Upper lobe of left lung (tissue), 6 donors: ENCODE measurements around the gene TRAPPC11. TPM values are rescaled to one million over a fixed set of nuclear protein-coding genes. Genes with fewer than 3 reads are reported as not detected.
"Not testable (repeated sequence)": the region's sequence is repeated elsewhere in the genome, so short reads cannot be mapped to it uniquely, and the experiment has no call there.

ENCODE experiments used
- ATAC-seq, 2 donors: fragments of 200-7000 bp; cut with Tn5 transposase; one replicate each; pipeline ENCODE4 v1.9.1; 2022; ENCODE audit warnings: mild to moderate bottlenecking in 2 of 2, moderate library complexity in 2 of 2; ENCODE audit not compliant: low FRiP score in 2 of 2
- DNase-seq, 2 donors: peaks; one replicate each; pipeline ENCODE4 v3.0.0-alpha.2; 2019 to 2020
- H3K27ac ChIP-seq, 4 donors: fragments of 200-600 bp; sonication (generic); one replicate each; pipeline ENCODE4 v1.5.1; 2016 to 2019
- H3K27me3 ChIP-seq, 4 donors: fragments of 200-600 bp; sonication (generic); one replicate each; pipeline ENCODE4 v1.5.1; 2017 to 2019
- H3K36me3 ChIP-seq, 4 donors: fragments of 200-600 bp; sonication (generic); one replicate each; pipeline ENCODE4 v1.5.1; 2016 to 2019
- H3K4me1 ChIP-seq, 4 donors: fragments of 200-600 bp; sonication (generic); one replicate each; pipeline ENCODE4 v1.5.1; 2018 to 2019
- H3K4me3 ChIP-seq, 4 donors: fragments of 200-600 bp; sonication (generic); one replicate each; pipeline ENCODE4 v1.5.1; 2017 to 2019; ENCODE audit warnings: mild to moderate bottlenecking in 2 of 4, moderate library complexity in 1 of 4
- H3K9me3 ChIP-seq, 4 donors: fragments of 200-600 bp; sonication (generic); one replicate each; pipeline ENCODE4 v1.5.1; 2018 to 2019
- CTCF ChIP-seq, 6 experiments: fragments of 450-650 bp in 4 of 6; fragments of 200-600 bp in 2 of 6; sonication (generic) in 2 of 6; IDR thresholded peaks; one replicate each; pipeline ENCODE4 v1.5.1; 2016 to 2019; ENCODE audit warnings: antibody characterized with exemption in 6 of 6
- EP300 ChIP-seq, 4 donors: sonication (generic); formaldehyde crosslinking; IDR thresholded peaks; one replicate each; pipeline ENCODE4 v1.5.1; 2017; ENCODE audit warnings: antibody characterized with exemption in 4 of 4, control low read depth in 2 of 4
- POLR2A ChIP-seq, 4 donors: fragments of 450-650 bp; IDR thresholded peaks; one replicate each; pipeline ENCODE4 v1.5.1; 2016 to 2017; ENCODE audit warnings: antibody characterized with exemption in 4 of 4, mild to moderate bottlenecking in 2 of 4
- POLR2AphosphoS5 ChIP-seq, 2 donors: sonication (generic); formaldehyde crosslinking; IDR thresholded peaks; one replicate each; pipeline ENCODE4 v1.5.1; 2017; ENCODE audit warnings: antibody characterized with exemption in 2 of 2
- WGBS, 2 donors: methylation state at CpG; one replicate each; pipeline ENCODE4 v1.1.5; 2017 to 2018; 5-methylcytosine and 5-hydroxymethylcytosine counted together
- total RNA-seq, 6 donors: library from RNA; depleted of rRNA in 4 of 6; stranded (reverse); fragments of >200 nt in 4 of 6; gene quantifications; one replicate each; pipeline versions ENCODE4 v1.1.0 to v1.2.1, GENCODE V29; 2016 to 2021
- donor health status: DM: no; HTN: no; CAD: no; lungs with moderate emphysema.
- donor health status: DM: no; HTN: yes; CAD: no; lungs with severe emphysema.

Gene TRAPPC11
- total RNA-seq, 6 donors from 2014 or later: 33.0 to 73.3 (median 39.1) TPM

- 48 to 60% methylated on average over 1 of the region's 1 CpG for WGBS, 2 donors
These were observed 37.2 kb upstream of the TRAPPC11 start for GRCh38 chr4:183621875-183622274.

GRCh38 chr4:183624548-183624947 is 34.5 kb upstream of the TRAPPC11 start:
- Histone ChIP-seq H3K4me3 (no peak overlapping the region), H3K4me1 (peaks cover 0 to 4% (median 2%) of the 10 kb centered on the region in 4 donors), H3K36me3 (no peaks in the 10 kb centered on the region), H3K27me3 (no peaks in the 10 kb centered on the region), H3K27ac (no peak overlapping the region), H3K9me3 (no peaks in the 10 kb centered on the region)
- TF ChIP-seq POLR2AphosphoS5 (IDR thresholded peaks at IDR 0.05) (no peak), POLR2A (IDR thresholded peaks at IDR 0.05) (no peak), CTCF (IDR thresholded peaks at IDR 0.05) (no peak), EP300 (IDR thresholded peaks at IDR 0.05) (no peak)
- no peak for DNase-seq
- 86 to 98% methylated on average over 6 of the region's 6 CpGs for WGBS, 2 donors
- ATAC-seq: peak in 1 of 2 donors; percentile 58

More at GRCh38 chr4:183621875-183622274, 37.2 kb upstream of the TRAPPC11 start:
- Histone ChIP-seq H3K4me3 (no peak overlapping the region), H3K27ac (no peak overlapping the region), H3K27me3 (no peaks in the 10 kb centered on the region), H3K36me3 (no peaks in the 10 kb centered on the region), H3K9me3 (no peaks in the 10 kb centered on the region), H3K4me1 (peaks cover 0 to 4% (median 2%) of the 10 kb centered on the region in 4 donors)
- no peak for DNase-seq
- peak in 1 of 2 donors; percentile 68 for ATAC-seq
- TF ChIP-seq POLR2AphosphoS5 (IDR thresholded peaks at IDR 0.05): no peak
- TF ChIP-seq EP300 (IDR thresholded peaks at IDR 0.05): no peak
- no peak for TF ChIP-seq POLR2A (IDR thresholded peaks at IDR 0.05)
- no peak for TF ChIP-seq CTCF (IDR thresholded peaks at IDR 0.05)

DNA sequence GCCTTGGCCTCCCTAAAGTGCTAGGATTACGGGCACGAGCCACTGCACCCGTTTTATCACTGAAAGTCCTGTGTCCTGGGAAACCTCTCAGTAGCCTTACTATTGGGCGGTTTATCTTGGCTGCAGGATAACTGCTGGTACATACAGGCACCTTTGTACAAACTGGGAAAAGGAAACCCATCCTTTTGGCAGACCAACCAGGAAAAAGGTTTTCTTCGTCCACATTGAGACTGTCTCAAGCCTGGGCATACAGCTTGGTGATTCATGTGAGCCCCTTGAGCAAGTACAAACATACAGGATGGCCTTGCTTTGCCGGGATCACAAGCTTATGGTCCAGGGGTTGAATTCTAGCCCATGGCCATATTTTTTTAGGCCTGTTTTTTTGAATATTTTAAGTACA is 32.9 kb upstream of the TRAPPC11 start:
- H3K36me3 ChIP-seq: no peaks in the 10 kb centered on the region
- DNase-seq (no peak), ATAC-seq (no peak)
- H3K4me1 ChIP-seq: peaks cover 0 to 4% (median 2%) of the 10 kb centered on the region in 4 donors
- 84 to 93% methylated on average over 6 of the region's 6 CpGs for WGBS, 2 donors
- no peak overlapping the region for H3K27ac ChIP-seq
- no peak overlapping the region for H3K4me3 ChIP-seq
- TF ChIP-seq EP300 (IDR thresholded peaks at IDR 0.05): no peak
- TF ChIP-seq POLR2A (IDR thresholded peaks at IDR 0.05): no peak
- TF ChIP-seq CTCF (IDR thresholded peaks at IDR 0.05): no peak
- no peak for TF ChIP-seq POLR2AphosphoS5 (IDR thresholded peaks at IDR 0.05)
- H3K27me3 ChIP-seq: no peaks in the 10 kb centered on the region
- no peaks in the 10 kb centered on the region for H3K9me3 ChIP-seq

DNA sequence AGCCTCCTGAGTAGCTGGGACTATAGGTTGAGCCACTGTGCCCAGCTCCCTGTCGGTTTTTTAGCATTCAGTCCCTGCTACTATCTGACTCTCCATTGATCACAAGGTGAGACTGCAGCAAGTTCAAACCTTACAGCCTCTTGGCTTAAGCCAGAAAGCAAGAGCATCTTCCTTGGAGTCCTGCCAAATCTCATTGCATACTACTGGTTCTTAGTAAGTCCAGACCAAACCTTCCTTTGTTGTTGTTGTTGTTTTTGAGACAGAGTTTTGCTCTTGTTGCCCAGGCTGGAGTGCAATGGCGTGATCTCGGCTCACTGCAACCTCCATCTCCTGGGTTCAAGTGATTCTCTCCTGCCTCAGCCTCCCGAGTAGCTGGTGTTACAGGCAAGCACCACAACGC is 31.8 kb upstream of the TRAPPC11 start:
- H3K36me3 ChIP-seq, H3K4me1 ChIP-seq, H3K27me3 ChIP-seq, DNase-seq, ATAC-seq, H3K27ac ChIP-seq, H3K4me3 ChIP-seq, H3K9me3 ChIP-seq: not testable (repeated sequence)
- WGBS, 2 donors: 89 to 93% methylated on average over 5 of the region's 5 CpGs

GRCh38 chr4:183627979-183628588 is 31.0 kb upstream of the TRAPPC11 start:
- no peaks in the 10 kb centered on the region for H3K9me3 ChIP-seq
- DNase-seq (no peak), ATAC-seq (no peak)
- no peaks in the 10 kb centered on the region for H3K4me1 ChIP-seq
- no peak overlapping the region for H3K4me3 ChIP-seq
- H3K36me3 ChIP-seq: no peaks in the 10 kb centered on the region
- H3K27ac ChIP-seq: no peak overlapping the region
- H3K27me3 ChIP-seq: no peaks in the 10 kb centered on the region
- no peak for TF ChIP-seq POLR2A (IDR thresholded peaks at IDR 0.05)
- no peak for TF ChIP-seq EP300 (IDR thresholded peaks at IDR 0.05)
- TF ChIP-seq POLR2AphosphoS5 (IDR thresholded peaks at IDR 0.05): no peak
- TF ChIP-seq CTCF (IDR thresholded peaks at IDR 0.05): no peak
- 83 to 89% methylated on average over 11 to 12 of the region's 12 CpGs for WGBS, 2 donors
